Mesendoderm (in vitro differentiated cells): ENCODE results near the gene LRRTM4.

Experiments
- DNase-seq: peaks from one replicate; pipeline ENCODE4 v3.0.0; 2013
- H2AK5ac ChIP-seq: 2 replicates; pipeline ENCODE4 v1.6.1; 2013; ENCODE audit warnings: low read length, inconsistent platforms
- H2BK120ac ChIP-seq: 2 replicates; pipeline ENCODE4 v1.6.1; 2013; ENCODE audit warnings: low read depth, mild to moderate bottlenecking, low read length, moderate library complexity, mixed read lengths
- H2BK15ac ChIP-seq: replicated peaks from 2 replicates; pipeline ENCODE4 v1.6.1; 2013; ENCODE audit warnings: low read depth, mild to moderate bottlenecking, moderate library complexity
- H2BK5ac ChIP-seq: 2 replicates; pipeline ENCODE4 v1.6.1; 2013; ENCODE audit warnings: low read length, inconsistent platforms
- H3K18ac ChIP-seq: 2 replicates; pipeline ENCODE4 v1.6.1; 2013; ENCODE audit warnings: mild to moderate bottlenecking, low read length, mixed read lengths
- H3K23ac ChIP-seq: one replicate; pipeline ENCODE4 v1.6.1; 2013; ENCODE audit warnings: low read length
- H3K27ac ChIP-seq: 2 replicates; pipeline ENCODE4 v1.5.1; 2013; ENCODE audit warnings: low read depth, mild to moderate bottlenecking, inconsistent platforms, low read length, moderate library complexity
- H3K27me3 ChIP-seq: 2 replicates; pipeline ENCODE4 v1.6.1; 2013; ENCODE audit warnings: low read length, control low read depth, mild to moderate bottlenecking, inconsistent platforms; ENCODE audit not compliant: insufficient read depth, poor library complexity
- H3K36me3 ChIP-seq: 2 replicates; pipeline ENCODE4 v1.6.1; 2013; ENCODE audit warnings: low read length, inconsistent platforms; ENCODE audit not compliant: control insufficient read depth, insufficient read depth
- H3K4ac ChIP-seq: one replicate; pipeline ENCODE4 v1.6.1; 2013; ENCODE audit warnings: low read depth, mild to moderate bottlenecking, low read length, moderate library complexity
- H3K4me1 ChIP-seq: 2 replicates; pipeline ENCODE4 v1.6.1; 2013; ENCODE audit warnings: low read depth, low read length, inconsistent platforms; ENCODE audit not compliant: control insufficient read depth
- H3K4me2 ChIP-seq: 2 replicates; pipeline ENCODE4 v1.6.1; 2013; ENCODE audit warnings: low read length
- H3K4me3 ChIP-seq: 2 replicates; pipeline ENCODE4 v1.5.1; 2013; ENCODE audit warnings: mild to moderate bottlenecking, low read length
- H3K56ac ChIP-seq: one replicate; pipeline ENCODE4 v1.6.1; 2013; ENCODE audit warnings: low read length
- H3K79me1 ChIP-seq: 2 replicates; pipeline ENCODE4 v1.6.1; 2013; ENCODE audit warnings: low read length, inconsistent platforms
- H3K79me2 ChIP-seq: 2 replicates; pipeline ENCODE4 v1.6.1; 2013; ENCODE audit warnings: mild to moderate bottlenecking, low read length; ENCODE audit not compliant: control insufficient read depth, insufficient read depth
- H3K9ac ChIP-seq: 2 replicates; pipeline ENCODE4 v1.6.1; 2013; ENCODE audit warnings: low read length, inconsistent platforms
- H4K5ac ChIP-seq: one replicate; pipeline ENCODE4 v1.6.1; 2013; ENCODE audit warnings: low read length
- H4K8ac ChIP-seq: one replicate; pipeline ENCODE4 v1.6.1; 2013; ENCODE audit warnings: low read depth, mild to moderate bottlenecking, control low read depth, low read length, moderate library complexity
- WGBS: extraction: QIAGEN DNeasy Blood & Tissue Kit; methylation state at CpG from one replicate; pipeline ENCODE4 v1.1.7; 2013; ENCODE audit warnings: low lambda C conversion rate, missing lambda C conversion rate; ENCODE audit not compliant: insufficient coverage; ENCODE audit errors: extremely low coverage; 5-methylcytosine and 5-hydroxymethylcytosine counted together

Gene LRRTM4

DNA sequence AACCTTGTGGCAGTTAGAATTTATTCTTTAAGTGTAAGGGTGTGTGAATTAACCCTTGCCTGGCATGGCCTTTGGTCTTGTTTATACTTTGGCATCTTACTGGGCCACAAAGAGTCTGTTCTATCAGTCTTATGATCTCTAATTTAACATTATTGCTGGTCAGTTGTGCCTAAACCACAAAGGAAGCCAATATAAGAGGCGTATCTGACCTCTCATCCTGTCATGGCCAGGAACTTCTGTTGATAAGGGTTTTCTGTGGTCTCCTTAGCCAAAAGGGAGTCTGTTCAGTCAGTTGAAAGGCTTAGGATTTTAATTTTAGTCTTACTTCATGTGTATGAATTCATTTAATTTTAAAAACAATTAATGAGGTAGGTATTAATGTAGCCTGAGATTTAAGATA, 127.2 kb downstream of the LRRTM4 start:
- H3K36me3 ChIP-seq: no peaks in the 10 kb centered on the region
- no peak overlapping the region for H3K18ac ChIP-seq
- no peak overlapping the region for H4K8ac ChIP-seq
- DNase-seq: no peak
- no peak overlapping the region for H2BK5ac ChIP-seq
- no peak overlapping the region for H3K27ac ChIP-seq
- no peak overlapping the region for H2AK5ac ChIP-seq
- peak overlapping the region; percentile 61 for H2BK120ac ChIP-seq
- H3K4me1 ChIP-seq: no peaks in the 10 kb centered on the region
- H3K79me2 ChIP-seq: no peaks in the 10 kb centered on the region
- H3K4me3 ChIP-seq: no peak overlapping the region
- H3K56ac ChIP-seq: no peak overlapping the region
- H3K27me3 ChIP-seq: no peaks in the 10 kb centered on the region
- H3K4me2 ChIP-seq: no peak overlapping the region
- no peak overlapping the region for H4K5ac ChIP-seq
- no CpG with 5 or more reads among the region's 1 CpG for WGBS
- no peak overlapping the region for H3K4ac ChIP-seq
- no peak overlapping the region for H2BK15ac ChIP-seq
- no peak overlapping the region for H3K9ac ChIP-seq
- no peak overlapping the region for H3K23ac ChIP-seq
- H3K79me1 ChIP-seq: no peaks in the 10 kb centered on the region

DNA sequence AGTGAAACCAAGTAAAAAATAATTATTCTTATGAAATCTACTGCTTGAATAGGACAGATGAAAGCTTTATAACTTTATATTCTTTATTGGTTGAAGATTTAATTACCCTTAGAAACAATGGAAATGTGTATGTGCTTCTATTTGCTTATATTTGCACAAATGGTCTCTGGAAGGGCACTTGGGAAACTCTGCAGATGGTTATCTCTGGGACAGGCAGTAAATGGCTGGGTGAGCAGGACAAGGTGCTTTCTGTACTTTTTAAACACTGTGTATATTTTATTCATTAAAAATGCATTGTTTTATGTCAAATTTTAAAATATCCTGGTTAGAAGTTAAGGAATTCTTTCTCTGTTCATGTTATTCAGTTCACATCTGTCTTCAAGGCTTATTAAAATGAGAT, 131.1 kb downstream of the LRRTM4 start:
- no peak overlapping the region for H3K27ac ChIP-seq

DNA sequence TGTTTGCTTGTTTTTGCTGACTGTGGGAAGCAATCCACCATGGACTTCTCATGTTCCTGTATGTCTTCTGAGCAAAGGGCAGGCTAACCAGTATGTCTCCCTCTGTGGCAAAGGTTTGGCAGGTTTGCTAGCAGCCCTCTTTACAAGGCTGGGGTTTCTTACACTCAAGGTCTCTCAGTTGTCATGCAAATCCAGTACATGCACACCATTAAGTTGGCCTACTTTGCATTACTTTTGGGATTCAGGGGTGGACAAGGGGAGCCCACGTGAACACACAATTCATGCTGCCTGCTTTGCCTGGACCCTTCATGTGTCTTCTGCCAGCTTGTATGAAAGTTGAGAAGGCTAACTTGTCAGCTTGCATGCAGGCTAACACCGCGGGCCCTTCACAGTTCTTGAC, 134.9 kb downstream of the LRRTM4 start:
- Histone ChIP-seq H3K27ac (no peak overlapping the region), H3K4me2 (no peak overlapping the region), H2BK5ac (no peak overlapping the region), H3K18ac (no peak overlapping the region), H3K23ac (no peak overlapping the region), H3K79me1 (no peaks in the 10 kb centered on the region), H3K79me2 (no peaks in the 10 kb centered on the region), H3K4me1 (peaks cover 2% of the 10 kb centered on the region), H3K36me3 (no peaks in the 10 kb centered on the region), H3K27me3 (no peaks in the 10 kb centered on the region), H3K9ac (no peak overlapping the region), H4K8ac (no peak overlapping the region), H3K4ac (no peak overlapping the region), H4K5ac (no peak overlapping the region), H3K4me3 (no peak overlapping the region), H2BK120ac (no peak overlapping the region), H2AK5ac (no peak overlapping the region), H3K56ac (no peak overlapping the region), H2BK15ac (no peak overlapping the region)
- DNase-seq: peak; percentile 12
- WGBS: no CpG with 5 or more reads among the region's 3 CpGs

More for the DNA sequence above, 131.1 kb downstream of the LRRTM4 start:
- Histone ChIP-seq H2AK5ac (no peak overlapping the region), H3K36me3 (no peaks in the 10 kb centered on the region), H2BK5ac (no peak overlapping the region), H3K4me1 (peaks cover 2% of the 10 kb centered on the region), H3K79me1 (no peaks in the 10 kb centered on the region), H3K56ac (no peak overlapping the region), H3K23ac (no peak overlapping the region), H4K5ac (no peak overlapping the region), H3K9ac (no peak overlapping the region), H3K4me2 (no peak overlapping the region), H3K4me3 (no peak overlapping the region), H2BK15ac (no peak overlapping the region), H3K4ac (no peak overlapping the region), H3K27me3 (no peaks in the 10 kb centered on the region), H3K18ac (no peak overlapping the region), H3K79me2 (no peaks in the 10 kb centered on the region), H2BK120ac (no peak overlapping the region), H4K8ac (no peak overlapping the region)
- DNase-seq: no peak

DNA sequence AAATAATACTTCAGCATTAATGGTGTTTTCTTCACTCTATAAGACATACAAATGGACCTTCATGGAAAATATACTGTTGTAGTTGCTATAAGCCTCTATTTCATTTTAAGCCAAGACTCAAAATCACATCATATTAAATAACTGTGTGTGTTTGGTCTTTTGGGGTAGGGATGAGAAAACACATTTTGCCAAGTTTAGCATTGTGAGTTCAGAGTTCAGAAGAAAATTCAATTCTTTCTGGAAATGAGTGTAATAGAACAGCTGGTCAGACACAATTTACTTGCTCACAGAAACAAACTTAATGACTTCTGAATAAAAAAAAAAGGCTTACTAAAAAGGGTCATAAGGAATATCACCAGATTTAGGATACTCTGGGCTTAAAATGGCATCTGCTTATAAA, 149.5 kb downstream of the LRRTM4 start:
- Histone ChIP-seq H2BK15ac (no peak overlapping the region), H3K9ac (no peak overlapping the region), H2BK120ac (no peak overlapping the region), H4K5ac (no peak overlapping the region), H3K79me2 (no peaks in the 10 kb centered on the region), H2AK5ac (no peak overlapping the region), H3K18ac (no peak overlapping the region), H3K36me3 (no peaks in the 10 kb centered on the region), H3K4me1 (no peaks in the 10 kb centered on the region), H4K8ac (no peak overlapping the region), H2BK5ac (no peak overlapping the region), H3K27ac (no peak overlapping the region), H3K4me3 (no peak overlapping the region), H3K27me3 (no peaks in the 10 kb centered on the region), H3K4ac (no peak overlapping the region), H3K79me1 (no peaks in the 10 kb centered on the region), H3K4me2 (no peak overlapping the region), H3K56ac (no peak overlapping the region), H3K23ac (no peak overlapping the region)
- DNase-seq: no peak

DNA sequence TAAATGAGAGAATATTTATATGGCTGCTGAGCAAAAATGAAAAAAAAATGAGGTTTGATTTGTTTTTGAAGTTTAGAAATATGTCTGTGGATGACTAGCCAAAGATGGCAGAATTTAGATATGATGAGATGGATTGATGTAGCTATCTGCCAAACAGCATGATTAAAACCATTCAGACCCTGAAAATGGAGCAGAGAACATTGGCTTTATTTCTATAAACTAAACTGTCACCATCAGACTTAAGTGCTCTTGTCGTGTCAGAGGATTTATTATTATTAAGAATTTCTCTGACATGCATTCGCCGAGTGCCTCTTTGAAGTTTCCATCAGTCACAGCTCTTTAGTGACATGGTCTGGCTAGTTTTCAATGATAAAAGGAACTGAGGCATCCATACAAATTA, 151.7 kb downstream of the LRRTM4 start:
- Histone ChIP-seq H3K27me3 (no peaks in the 10 kb centered on the region), H3K4ac (no peak overlapping the region), H2BK15ac (no peak overlapping the region), H3K4me2 (no peak overlapping the region), H4K8ac (no peak overlapping the region), H2AK5ac (no peak overlapping the region), H2BK120ac (no peak overlapping the region), H3K79me2 (no peaks in the 10 kb centered on the region), H3K56ac (no peak overlapping the region), H3K36me3 (no peaks in the 10 kb centered on the region), H4K5ac (no peak overlapping the region), H3K4me3 (no peak overlapping the region), H3K4me1 (no peaks in the 10 kb centered on the region), H3K79me1 (no peaks in the 10 kb centered on the region), H3K9ac (no peak overlapping the region), H3K27ac (no peak overlapping the region), H2BK5ac (no peak overlapping the region), H3K18ac (no peak overlapping the region), H3K23ac (no peak overlapping the region)
- no CpG with 5 or more reads among the region's 3 CpGs for WGBS
- no peak for DNase-seq

DNA sequence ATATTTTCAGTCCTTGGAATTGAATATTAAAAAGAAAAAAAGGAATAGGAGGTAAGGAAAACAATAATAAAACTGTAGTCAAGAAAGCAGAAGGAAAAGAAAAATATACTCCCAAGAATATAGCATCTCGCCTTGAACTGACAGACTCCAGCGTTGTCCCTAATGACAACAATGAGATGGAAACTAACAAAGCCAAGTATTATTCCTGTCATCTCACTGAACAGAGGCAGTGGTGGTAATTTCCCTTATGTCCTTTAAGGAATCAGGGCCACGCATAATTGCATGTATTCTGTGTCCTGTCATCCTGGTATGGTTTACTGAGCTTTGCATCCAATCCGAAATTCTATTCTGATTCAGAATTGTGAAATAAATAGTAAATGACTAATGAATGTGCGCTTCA, 158.9 kb downstream of the LRRTM4 start:
- H3K4me2 ChIP-seq: no peak overlapping the region
- WGBS: no CpG with 5 or more reads among the region's 5 CpGs
- H3K4me1 ChIP-seq: no peaks in the 10 kb centered on the region
- H3K79me1 ChIP-seq: no peaks in the 10 kb centered on the region
- H3K79me2 ChIP-seq: no peaks in the 10 kb centered on the region
- no peak overlapping the region for H2AK5ac ChIP-seq
- H2BK5ac ChIP-seq: no peak overlapping the region
- H3K27ac ChIP-seq: no peak overlapping the region
- H3K18ac ChIP-seq: no peak overlapping the region
- no peak overlapping the region for H3K4ac ChIP-seq
- H3K36me3 ChIP-seq: no peaks in the 10 kb centered on the region
- no peak overlapping the region for H3K9ac ChIP-seq
- DNase-seq: no peak
- no peaks in the 10 kb centered on the region for H3K27me3 ChIP-seq
- no peak overlapping the region for H2BK120ac ChIP-seq
- H3K4me3 ChIP-seq: no peak overlapping the region
- no peak overlapping the region for H4K8ac ChIP-seq
- no peak overlapping the region for H3K56ac ChIP-seq
- H2BK15ac ChIP-seq: no peak overlapping the region
- no peak overlapping the region for H3K23ac ChIP-seq
- H4K5ac ChIP-seq: no peak overlapping the region
